Measurements from ENCODE around the gene PARP3.

DNA sequence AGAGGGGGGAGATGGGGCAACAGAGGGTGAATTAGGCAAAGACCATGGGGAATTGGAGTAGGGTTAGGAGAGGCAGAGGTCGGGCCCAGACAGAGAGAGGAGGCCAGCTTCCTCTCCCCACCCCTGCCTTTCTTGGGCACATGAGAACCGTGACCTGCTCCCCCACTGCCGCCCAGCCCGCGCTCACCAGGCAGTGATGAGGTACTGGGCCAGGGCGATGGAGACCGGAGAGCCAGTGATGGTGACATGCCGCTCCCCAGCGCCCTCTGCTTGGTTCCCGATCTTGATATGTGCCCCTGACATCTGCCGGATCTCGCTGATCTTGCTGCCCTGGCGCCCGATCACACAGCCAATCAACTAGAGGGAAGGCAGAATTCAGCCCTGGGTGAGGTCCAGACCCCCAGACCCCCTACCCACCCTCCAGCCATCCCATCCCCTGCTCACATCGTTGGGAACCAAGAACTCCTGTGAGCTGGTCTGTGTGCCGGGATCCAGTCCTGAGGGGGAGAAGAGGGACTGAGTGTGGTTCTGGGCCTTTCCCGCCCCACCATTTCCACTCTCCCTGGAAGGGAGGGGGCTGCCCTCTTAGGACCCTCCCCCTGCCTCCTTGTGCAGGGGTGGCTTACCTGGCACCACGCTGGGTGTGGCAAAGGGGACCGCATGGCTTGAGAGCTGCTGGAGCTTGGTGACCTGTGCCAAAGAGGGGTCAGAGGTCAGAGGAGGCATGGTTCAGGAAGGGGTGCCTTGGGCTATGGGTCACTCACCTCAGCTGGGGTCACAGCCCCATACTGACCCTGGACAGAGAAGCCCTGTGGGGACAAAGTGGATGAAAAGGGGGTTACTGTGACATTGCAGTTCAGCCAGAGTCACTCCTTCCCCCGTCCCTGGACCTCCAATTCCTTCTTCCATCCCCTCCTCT lies 16.7 kb downstream of the PARP3 start:
- TF ChIP-seq, protein P1, sequence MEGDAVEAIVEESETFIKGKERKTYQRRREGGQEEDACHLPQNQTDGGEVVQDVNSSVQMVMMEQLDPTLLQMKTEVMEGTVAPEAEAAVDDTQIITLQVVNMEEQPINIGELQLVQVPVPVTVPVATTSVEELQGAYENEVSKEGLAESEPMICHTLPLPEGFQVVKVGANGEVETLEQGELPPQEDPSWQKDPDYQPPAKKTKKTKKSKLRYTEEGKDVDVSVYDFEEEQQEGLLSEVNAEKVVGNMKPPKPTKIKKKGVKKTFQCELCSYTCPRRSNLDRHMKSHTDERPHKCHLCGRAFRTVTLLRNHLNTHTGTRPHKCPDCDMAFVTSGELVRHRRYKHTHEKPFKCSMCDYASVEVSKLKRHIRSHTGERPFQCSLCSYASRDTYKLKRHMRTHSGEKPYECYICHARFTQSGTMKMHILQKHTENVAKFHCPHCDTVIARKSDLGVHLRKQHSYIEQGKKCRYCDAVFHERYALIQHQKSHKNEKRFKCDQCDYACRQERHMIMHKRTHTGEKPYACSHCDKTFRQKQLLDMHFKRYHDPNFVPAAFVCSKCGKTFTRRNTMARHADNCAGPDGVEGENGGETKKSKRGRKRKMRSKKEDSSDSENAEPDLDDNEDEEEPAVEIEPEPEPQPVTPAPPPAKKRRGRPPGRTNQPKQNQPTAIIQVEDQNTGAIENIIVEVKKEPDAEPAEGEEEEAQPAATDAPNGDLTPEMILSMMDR (IDR thresholded peaks at IDR 0.05) = no peak
- no peak for TF ChIP-seq POLR2A (IDR thresholded peaks at IDR 0.05)
